GM18508 (cell line): ENCODE results near the gene INPP5A.

Experiments
- ATAC-seq: cut with Tn5 transposase; IDR thresholded peaks from one replicate; pipeline ENCODE4 v1.9.1; 2021; ENCODE audit warnings: moderate number of reproducible peaks; ENCODE audit not compliant: insufficient read depth, unreplicated experiment

Gene INPP5A

DNA sequence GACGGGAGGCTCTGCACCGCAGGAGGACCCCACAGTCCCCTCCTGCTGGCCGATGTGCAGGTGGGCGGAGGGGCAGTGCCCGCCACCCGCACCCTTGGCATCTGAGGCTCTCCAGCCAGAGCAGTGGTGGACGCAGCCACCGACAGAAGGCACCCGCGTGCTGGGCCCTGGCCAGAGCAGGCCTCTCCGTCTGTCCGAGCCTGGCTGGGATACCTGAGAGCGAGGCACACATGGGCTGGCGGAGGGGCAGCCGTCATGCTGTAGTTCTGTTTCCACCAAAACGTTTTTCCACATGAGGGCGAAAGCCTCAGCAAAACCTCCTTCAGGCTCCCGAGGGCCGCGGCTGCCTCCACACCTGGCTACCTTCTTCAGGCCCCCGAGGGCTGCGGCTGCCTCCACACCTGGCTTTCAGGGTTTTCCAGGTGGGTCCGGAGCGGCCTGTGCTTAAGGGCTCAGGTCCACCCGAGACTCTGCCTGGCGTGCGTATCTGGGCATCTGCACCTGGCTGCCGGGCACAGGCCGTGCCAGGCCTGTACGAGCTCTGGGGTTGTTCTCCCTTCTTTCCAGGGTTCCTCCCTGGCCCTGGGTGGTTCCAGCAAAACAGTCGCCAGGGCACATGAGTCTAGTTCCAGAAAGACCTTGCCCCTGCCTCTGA is 115.5 kb downstream of the INPP5A start:
- no peak for ATAC-seq

- no peak for ATAC-seq
These were observed 116.1 kb downstream of the INPP5A start for GRCh38 chr10:132653721-132654120.

DNA sequence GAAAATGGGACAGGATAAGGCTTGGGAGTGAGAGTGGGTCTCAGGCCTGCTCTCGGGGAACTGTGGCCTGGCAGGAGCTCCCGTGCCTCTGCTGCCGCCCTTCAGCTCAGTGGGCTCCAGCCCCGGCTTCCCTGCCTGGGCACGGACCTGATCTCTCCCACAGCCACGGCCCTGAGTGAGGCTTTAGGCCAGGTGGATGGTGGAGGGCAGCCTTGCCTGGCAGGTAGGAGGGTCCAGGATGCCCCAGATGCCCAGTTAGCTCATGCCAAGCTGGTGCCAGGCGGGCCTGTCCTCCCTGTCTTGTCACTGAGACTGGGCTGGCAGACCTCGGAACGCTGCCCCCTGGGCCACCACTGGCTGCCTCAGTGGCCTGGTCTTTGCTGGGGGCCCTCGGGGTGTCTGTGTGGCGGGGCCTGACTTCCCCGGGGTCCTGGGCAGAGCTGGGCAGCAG is 116.6 kb downstream of the INPP5A start:
- ATAC-seq: no peak

GRCh38 chr10:132654708-132655661 is 117.4 kb downstream of the INPP5A start:
- no peak for ATAC-seq

GRCh38 chr10:132655735-132656134 is 118.1 kb downstream of the INPP5A start:
- no peak for ATAC-seq

- ATAC-seq: no peak
These were observed 118.9 kb downstream of the INPP5A start for GRCh38 chr10:132656283-132657126.

GRCh38 chr10:132657127-132657706 is 119.6 kb downstream of the INPP5A start:
- no peak for ATAC-seq

DNA sequence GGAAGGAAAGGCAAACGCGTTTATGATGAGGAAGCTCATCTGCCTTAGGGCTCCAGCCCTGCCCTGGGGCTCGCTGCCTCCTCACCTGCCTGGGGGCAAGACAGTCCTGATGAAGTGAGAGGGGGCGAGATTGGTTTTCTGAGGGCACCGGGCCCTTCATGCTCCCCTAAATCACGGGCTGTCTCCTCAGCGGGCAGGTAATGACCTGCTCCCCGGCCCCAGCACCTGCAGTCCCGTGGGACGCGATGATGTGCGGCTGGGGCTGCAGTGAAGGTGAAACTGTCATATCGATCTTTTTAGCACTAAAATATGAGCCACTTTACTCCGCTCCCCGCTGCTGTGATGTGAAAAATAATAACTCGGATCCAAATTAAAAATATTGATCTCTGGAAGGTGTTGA is 120.2 kb downstream of the INPP5A start:
- ATAC-seq: no peak

DNA sequence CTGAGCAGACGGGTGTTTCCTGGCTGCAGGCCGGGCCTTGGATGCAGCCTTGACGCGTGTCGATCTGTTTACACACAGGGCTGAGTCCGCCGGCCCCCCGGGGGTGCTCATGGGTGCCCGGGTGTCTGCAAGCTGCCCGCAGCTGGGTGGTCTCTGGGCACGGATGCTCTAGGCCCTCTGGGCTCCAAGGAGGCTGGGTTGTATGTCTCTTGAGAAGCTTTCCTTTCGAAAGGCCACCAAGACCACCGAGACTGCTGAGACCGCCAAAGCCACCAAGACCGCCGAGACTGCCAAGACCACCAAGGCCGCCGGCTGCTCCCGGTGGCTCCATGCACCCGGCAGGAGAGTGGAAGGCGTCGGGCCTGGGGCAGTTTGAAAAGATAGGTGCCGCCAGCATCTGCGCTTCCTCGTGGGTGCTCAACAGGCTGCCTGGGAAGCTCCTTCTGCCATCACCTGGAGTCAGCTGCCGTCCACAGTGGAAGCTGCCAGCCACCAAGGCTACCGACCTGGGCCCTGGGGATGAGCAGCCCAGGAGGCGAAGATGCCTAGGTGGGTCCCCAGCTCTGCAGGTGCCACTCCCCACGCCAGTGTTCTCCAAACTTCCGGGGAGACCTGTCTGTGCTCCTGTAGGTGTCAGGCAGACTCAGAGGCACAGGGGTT is 121.1 kb downstream of the INPP5A start:
- no peak for ATAC-seq

DNA sequence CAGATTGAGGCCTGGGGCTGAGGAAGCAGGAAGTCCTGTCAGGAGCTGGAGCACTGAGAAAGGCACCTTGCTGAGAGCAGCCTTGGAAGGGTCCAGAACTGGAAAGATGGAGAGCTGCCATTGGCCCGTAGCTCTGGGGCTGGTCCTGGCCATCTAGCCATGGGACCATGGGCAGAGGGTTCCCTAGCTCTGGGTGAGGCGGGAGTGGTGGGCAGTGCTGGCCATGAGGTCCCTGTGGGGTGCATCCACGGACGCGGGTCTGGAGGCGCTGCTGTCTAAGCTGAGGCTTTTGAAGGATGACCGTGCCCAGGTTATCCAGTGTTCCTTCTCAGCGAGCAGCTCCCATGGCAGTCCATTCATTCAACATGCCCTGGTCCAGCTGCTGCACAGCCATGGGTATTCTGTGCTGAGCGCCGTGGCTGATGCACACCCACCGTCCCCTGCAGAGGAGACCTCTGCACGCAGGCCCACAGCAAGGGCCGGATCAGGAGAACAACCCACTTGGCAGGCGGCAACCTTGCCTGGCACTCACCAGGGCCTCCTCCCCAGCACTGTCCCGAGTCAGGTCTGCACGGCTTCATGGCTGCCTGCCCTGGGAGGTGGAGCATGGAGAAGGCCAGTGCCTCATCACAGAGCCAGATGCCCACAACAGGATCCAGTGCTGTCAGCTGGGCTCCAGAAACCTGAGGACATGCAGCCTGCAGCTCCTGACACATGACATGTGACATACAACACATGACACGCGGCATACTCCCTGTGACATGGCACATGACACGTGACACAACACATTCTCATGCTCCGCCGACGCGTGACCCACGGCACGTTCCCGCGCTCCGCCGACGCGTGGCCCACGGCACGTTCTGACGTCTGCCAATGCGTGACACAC is 121.9 kb downstream of the INPP5A start:
- no peak for ATAC-seq

DNA sequence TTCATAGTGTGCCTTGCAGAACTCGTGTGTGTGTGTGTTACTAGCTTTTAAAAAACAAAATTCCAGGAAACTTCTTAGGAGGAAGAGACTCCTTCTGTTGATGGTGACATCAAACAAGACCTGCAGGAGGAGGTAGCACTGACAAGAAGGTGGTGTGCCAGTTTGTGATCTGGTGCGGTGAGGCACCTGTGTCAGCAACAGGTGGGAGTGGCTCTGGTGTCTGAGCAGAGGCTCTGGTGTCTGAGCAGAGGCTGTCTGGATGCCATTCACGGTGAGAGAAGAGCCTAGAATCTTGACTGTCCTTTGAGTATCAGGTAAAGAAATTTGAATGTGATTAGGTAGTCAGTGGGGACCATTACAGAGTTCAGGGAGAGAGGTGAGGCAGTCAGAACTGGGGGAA is 122.8 kb downstream of the INPP5A start:
- ATAC-seq: no peak

GRCh38 chr10:132662186-132662920 is 124.8 kb downstream of the INPP5A start:
- no peak for ATAC-seq

GRCh38 chr10:132663666-132664365 is 126.2 kb downstream of the INPP5A start:
- ATAC-seq: no peak

DNA sequence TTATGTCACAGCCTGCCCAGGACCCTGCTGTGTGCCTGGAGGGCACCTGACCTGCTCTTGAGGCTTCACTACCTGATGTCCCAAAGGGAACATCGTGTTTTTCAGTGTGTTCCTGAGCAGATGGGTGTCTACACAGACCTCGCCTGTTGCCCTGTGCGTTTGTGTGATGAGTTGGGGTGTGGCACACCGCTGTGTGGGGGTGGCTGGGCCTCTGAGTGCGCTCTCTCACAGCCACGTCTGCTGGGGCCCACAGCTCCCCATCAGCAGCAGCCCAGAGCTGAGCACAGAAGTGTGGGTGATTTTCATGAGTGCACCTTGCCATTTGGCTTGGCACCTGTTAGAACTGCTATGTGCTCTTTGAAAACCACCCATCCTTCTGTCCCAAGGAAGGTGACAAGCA is 126.8 kb downstream of the INPP5A start:
- no peak for ATAC-seq

DNA sequence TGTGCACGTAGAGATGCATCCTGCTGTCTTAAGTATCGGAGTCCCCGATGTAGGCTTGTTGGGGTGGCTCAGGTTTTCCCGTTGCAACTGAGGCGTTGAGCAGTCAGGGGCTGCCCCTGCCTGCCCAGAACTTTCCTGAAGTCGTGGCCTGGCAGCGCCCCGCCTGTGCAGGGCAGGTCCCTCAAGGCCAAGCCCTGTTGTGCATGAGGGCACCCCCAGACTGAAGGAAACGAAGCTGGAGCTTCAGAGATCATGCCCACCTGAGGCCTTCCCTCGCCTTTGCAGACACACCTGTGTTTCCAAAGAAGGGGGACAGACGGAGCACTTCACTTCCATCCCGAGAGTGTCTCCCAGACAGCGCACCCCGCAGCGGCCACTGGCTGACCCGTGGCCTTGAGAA is 127.3 kb downstream of the INPP5A start:
- ATAC-seq: no peak

DNA sequence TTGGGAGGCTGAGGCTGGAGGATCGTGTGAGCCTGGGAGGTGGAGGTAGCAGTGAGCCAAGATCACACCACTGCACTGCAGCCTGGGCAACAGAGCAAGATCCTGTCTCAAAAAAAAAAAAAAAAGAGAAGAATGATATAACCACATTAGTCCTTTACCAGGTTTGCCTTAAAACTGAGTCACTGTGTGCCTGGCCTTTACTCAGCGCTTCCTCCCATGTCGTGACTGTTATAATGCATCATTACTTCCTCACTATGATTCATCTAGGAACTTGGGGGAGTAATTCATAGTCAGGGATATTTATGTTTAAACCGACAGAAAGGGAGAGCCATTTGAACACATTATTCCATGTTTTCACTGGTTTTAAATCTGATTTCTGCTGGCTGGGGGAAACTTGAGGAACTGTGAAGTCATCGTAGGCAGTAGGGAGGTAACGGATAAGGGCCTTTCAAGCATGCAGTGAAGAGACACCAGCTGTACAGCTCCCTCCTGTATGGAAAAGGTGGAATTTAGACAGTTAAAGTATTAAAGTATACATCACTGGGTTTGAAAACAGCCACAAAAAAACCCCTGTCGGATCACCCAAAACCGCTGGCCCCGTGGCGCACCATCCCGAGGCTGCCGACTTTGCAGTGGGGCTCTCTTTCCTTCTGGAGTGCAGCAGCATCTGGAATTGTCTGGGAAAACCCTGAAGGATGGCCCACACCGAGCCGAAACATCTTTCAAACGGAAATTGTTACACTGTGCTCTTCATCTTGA is 128.5 kb downstream of the INPP5A start:
- no peak for ATAC-seq
